ENCODE results near the gene TRIM49C.
"Not testable (repeated sequence)": the region's sequence is repeated elsewhere in the genome, so short reads cannot be mapped to it uniquely, and the experiment has no call there.

Gene TRIM49C, protein sequence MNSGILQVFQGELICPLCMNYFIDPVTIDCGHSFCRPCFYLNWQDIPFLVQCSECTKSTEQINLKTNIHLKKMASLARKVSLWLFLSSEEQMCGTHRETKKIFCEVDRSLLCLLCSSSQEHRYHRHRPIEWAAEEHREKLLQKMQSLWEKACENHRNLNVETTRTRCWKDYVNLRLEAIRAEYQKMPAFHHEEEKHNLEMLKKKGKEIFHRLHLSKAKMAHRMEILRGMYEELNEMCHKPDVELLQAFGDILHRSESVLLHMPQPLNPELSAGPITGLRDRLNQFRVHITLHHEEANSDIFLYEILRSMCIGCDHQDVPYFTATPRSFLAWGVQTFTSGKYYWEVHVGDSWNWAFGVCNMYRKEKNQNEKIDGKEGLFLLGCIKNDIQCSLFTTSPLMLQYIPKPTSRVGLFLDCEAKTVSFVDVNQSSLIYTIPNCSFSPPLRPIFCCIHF

DNA sequence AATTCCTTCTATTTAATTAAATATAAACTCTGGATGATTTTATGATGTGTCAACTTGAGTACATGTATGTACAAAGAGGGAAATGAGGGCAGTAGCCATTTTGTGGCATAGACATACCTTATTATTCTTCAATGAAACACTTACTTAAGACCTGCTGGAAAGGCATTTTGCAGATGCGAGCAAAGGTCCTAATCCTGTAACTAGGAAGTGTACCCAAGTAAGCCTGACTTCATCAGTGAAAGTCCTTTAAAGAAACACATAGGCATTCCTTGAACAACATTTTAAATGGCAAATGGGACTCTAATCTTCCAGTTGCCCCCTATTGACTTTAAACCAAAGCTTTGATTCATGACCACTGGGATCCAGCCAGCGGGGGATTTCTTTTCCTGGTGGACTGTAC lies at the start of gene TRIM49C:
Gene TRIM49C (plus strand): TSS at position 301 of the 400 bp plus-strand sequence. CDS start 4,106 bp downstream, outside the sequence.
- not testable (repeated sequence) for DNase-seq (ENCODE audit: low read depth in 2 of 3, low spot score in 1 of 3)

GRCh38 chr11:90024184-90024583 lies 6.7 kb upstream of the TRIM49C start:
- DNase-seq (ENCODE audit: low read depth in 2 of 3, low spot score in 1 of 3), result not testable (repeated sequence)

DNA sequence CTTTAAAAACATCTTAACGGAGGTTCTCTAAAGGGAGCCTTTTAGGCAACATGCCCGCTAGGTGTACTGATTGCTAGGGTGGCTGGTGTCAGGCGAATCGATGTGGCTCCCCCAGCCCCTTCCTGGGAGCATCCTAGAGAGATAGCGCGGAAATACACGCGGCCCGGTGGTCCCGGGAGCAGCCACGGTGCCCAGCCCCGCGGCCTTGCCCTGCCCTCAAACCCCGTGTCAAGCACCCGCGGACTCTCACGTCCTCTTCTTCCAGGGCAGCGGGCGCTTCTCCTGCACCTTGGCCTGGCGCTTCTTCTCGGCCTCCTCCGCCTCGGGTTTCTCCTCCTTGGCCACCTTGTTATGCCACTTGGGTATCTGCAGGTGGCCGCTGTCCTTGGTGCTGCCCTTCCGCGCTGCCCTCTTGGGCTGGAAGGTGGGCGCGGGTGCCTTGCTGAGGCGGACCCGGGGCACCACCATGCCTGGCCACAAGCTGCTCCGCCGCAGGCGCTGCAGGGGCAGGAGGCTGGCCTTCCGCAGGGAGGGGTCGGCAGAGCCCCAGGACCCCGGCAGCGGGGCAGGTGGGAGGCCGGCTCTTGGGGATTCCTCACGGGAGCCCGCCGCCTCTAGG lies 20.8 kb downstream of the TRIM49C start:
- DNase-seq (ENCODE audit: low read depth in 2 of 3, low spot score in 1 of 3), result not testable (repeated sequence)

DNA sequence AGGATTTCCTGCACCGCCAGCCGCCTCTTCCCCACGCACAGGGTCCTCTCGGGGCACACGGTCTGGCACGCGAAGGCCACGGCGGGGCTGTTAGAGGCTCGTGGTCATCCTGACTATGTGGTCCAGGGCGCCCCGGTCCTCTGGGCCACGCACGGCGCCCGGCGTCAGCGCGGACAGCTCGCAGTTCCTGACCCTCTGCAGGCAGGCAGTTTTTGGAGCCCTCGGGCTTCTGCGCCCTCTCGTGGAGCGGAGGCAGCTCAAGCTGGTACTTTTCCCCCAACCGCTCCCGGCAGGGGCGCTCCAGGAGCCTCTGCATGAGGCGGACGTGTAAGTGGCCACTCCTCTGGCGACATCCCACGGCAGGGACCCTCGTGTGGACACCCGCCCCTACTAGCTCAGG lies 21.4 kb downstream of the TRIM49C start:
- DNase-seq (ENCODE audit: low read depth in 2 of 3, low spot score in 1 of 3), result not testable (repeated sequence)

GRCh38 chr11:90053545-90053944 lies 22.6 kb downstream of the TRIM49C start:
- DNase-seq (ENCODE audit: low read depth in 2 of 3, low spot score in 1 of 3), result not testable (repeated sequence)

GRCh38 chr11:90085650-90086049 lies 54.7 kb downstream of the TRIM49C start, which contains the start of gene UBTFL1:
UBTFL1 (plus strand) TSS chr11:90085950; CDS start chr11:90085950, 0 bp downstream.
- not testable (repeated sequence) for DNase-seq (ENCODE audit: low read depth in 2 of 3, low spot score in 1 of 3)

- not testable (repeated sequence) for DNase-seq (ENCODE audit: low read depth in 2 of 3, low spot score in 1 of 3)
Observed at GRCh38 chr11:90088731-90089130, 57.8 kb downstream of the TRIM49C start.

Data from stimulated activated CD4-positive, alpha-beta T cell treated with anti-CD3 and anti-CD28 coated beads, Interleukin-12 subunit alpha, Interleukin-12 subunit beta, amount 100 ng/mL, for 48 hours (primary cell).